Ascending aorta (tissue), 2 donors: ENCODE measurements around the gene NAV2. TPM values are rescaled to one million over a fixed set of nuclear protein-coding genes. Genes with fewer than 3 reads are reported as not detected.

Experiments
- DNase-seq, 2 donors: peaks; one replicate each; pipeline ENCODE4 v3.0.0-alpha.2; 2019; ENCODE audit warnings: low spot score in 2 of 2
- H3K27ac ChIP-seq, 2 donors: fragments of 200-600 bp; sonication (generic); one replicate each; pipeline ENCODE4 v1.5.1; 2016 to 2017; ENCODE audit warnings: mild to moderate bottlenecking in 1 of 2
- H3K27me3 ChIP-seq: fragments of 200-600 bp; sonication (generic); one replicate; pipeline ENCODE4 v1.5.1; 2017
- H3K36me3 ChIP-seq, 2 donors: fragments of 200-600 bp; sonication (generic); one replicate each; pipeline ENCODE4 v1.5.1; 2016
- H3K4me1 ChIP-seq, 2 donors: fragments of 200-600 bp; sonication (generic); one replicate each; pipeline ENCODE4 v1.5.1; 2016 to 2017; ENCODE audit warnings: mild to moderate bottlenecking in 1 of 2
- H3K4me3 ChIP-seq, 2 donors: fragments of 200-600 bp; sonication (generic); one replicate each; pipeline ENCODE4 v1.5.1; 2016 to 2017; ENCODE audit warnings: mild to moderate bottlenecking in 1 of 2
- H3K9me3 ChIP-seq, 2 donors: fragments of 200-600 bp; sonication (generic); one replicate each; pipeline ENCODE4 v1.5.1; 2016
- intact Hi-C: fragments of 100-400 bp; cut with DNase I; formaldehyde crosslinking; loops from one replicate; pipeline ENCODE4 v1.15.1; 2023
- total RNA-seq: library from RNA; depleted of rRNA; stranded (reverse); fragments of >200 nt; gene quantifications from one replicate; pipeline ENCODE4 v1.1.0, GENCODE V29; 2016
- TF ChIP-seq, protein P1 (sequence below), 3 experiments: fragments of 200-600 bp in 2 of 3; fragments of 450-650 bp in 1 of 3; sonication (generic) in 2 of 3; IDR thresholded peaks; one replicate each; pipeline ENCODE4 v1.5.1; 2016 to 2019; ENCODE audit warnings: antibody characterized with exemption in 3 of 3, mild to moderate bottlenecking in 1 of 3, moderate library complexity in 1 of 3

Gene NAV2
- total RNA-seq, 1 donor from 2014 or later: 62.6 TPM

DNA sequence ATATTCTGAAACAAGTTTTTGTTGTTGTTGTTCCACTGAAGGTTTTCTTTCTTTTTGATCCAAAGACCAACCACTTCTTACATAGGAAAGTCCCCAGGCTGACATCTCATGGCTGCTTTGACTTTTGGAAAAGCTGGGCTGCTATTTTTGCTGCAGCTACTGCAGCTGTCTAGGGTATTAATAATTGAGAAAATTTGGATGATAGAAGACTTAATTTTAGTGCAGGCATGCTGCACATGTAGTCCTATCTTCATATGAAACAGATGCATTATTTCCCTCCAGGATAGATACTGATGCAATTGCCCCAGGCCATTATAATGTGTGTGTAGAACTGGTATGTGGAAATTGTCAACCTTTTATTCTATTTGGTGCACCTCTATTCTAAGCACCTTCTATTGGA, 131.4 kb downstream of the NAV2 start:
- no peaks in the 10 kb centered on the region for H3K9me3 ChIP-seq
- DNase-seq: no peak
- peaks cover 0 to 42% of the 10 kb centered on the region in 2 donors for H3K4me1 ChIP-seq
- intact Hi-C loops: no loop called here
- TF ChIP-seq, protein P1, sequence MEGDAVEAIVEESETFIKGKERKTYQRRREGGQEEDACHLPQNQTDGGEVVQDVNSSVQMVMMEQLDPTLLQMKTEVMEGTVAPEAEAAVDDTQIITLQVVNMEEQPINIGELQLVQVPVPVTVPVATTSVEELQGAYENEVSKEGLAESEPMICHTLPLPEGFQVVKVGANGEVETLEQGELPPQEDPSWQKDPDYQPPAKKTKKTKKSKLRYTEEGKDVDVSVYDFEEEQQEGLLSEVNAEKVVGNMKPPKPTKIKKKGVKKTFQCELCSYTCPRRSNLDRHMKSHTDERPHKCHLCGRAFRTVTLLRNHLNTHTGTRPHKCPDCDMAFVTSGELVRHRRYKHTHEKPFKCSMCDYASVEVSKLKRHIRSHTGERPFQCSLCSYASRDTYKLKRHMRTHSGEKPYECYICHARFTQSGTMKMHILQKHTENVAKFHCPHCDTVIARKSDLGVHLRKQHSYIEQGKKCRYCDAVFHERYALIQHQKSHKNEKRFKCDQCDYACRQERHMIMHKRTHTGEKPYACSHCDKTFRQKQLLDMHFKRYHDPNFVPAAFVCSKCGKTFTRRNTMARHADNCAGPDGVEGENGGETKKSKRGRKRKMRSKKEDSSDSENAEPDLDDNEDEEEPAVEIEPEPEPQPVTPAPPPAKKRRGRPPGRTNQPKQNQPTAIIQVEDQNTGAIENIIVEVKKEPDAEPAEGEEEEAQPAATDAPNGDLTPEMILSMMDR (IDR thresholded peaks at IDR 0.05): no peak
- H3K4me3 ChIP-seq: no peak overlapping the region
- H3K27ac ChIP-seq: no peak overlapping the region
- H3K27me3 ChIP-seq: no peaks in the 10 kb centered on the region
- H3K36me3 ChIP-seq: peaks cover 10 to 59% of the 10 kb centered on the region in 2 donors

DNA sequence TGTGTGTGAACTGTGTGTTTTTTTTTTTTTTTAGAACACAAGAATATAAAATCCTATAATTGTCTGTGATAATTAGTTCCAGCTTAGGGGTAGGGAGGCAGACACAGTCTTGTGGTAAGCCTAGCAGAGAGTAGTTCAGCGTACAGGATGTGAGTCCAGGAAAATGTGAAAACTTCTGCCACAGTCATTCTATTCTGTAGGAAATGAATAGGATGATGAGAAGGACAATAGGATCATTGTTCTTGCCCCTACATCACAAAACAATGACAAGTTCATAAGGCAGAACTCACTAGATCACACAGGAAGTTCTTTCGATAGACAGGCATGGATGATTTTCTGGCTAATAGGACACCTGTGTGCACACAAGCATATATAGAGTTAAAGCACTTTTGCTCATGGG, 132.2 kb downstream of the NAV2 start:
- TF ChIP-seq, protein P1 (IDR thresholded peaks at IDR 0.05): no peak
- Histone ChIP-seq H3K36me3 (peaks cover 16 to 64% of the 10 kb centered on the region in 2 donors), H3K9me3 (no peaks in the 10 kb centered on the region), H3K27me3 (no peaks in the 10 kb centered on the region), H3K4me3 (no peak overlapping the region), H3K27ac (no peak overlapping the region), H3K4me1 (peaks cover 0 to 42% of the 10 kb centered on the region in 2 donors)
- intact Hi-C loops: no loop called here
- no peak for DNase-seq

GRCh38 chr11:19845626-19846025, 133.0 kb downstream of the NAV2 start:
- Histone ChIP-seq H3K27ac (no peak overlapping the region), H3K4me3 (no peak overlapping the region), H3K4me1 (peaks cover 0 to 41% of the 10 kb centered on the region in 2 donors), H3K27me3 (no peaks in the 10 kb centered on the region), H3K36me3 (peaks cover 17 to 70% of the 10 kb centered on the region in 2 donors), H3K9me3 (no peaks in the 10 kb centered on the region)
- no peak for DNase-seq
- intact Hi-C loops: no loop called here
- TF ChIP-seq, protein P1 (IDR thresholded peaks at IDR 0.05): no peak

DNA sequence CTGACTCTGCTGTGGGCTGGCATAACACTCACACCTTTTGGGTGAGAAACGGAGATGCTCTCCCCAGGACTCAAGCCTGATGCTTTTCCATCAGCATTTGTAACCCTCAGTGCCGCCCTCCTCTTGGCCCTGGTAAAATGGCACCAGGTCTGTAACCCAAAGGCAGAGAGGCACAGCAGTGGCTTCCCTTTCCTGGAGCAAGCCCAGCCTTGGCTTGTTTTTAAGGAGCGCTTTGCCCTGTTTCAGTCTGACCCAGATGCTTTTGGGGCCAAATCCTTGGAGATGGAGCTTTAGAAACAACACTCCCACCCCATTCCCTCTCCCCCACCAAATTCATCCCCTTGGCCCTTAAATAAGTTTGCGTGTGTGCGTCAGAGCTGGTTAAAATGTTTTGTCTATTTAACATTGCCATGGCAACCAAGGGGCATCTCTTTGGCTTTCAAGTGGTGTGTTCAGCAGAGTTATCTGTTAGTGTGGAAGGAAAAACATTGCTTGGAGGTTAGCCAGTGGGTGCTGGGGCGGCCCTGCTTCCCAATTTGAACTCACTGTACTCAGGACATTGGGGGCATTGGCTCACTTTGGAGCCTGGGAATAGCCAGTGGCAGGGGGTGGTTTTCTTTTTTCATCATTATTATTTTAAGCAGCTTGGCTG, 134.1 kb downstream of the NAV2 start:
- H3K9me3 ChIP-seq: no peaks in the 10 kb centered on the region
- H3K4me1 ChIP-seq: peaks cover 0 to 38% of the 10 kb centered on the region in 2 donors
- H3K27ac ChIP-seq: no peak overlapping the region
- no peak overlapping the region for H3K4me3 ChIP-seq
- H3K36me3 ChIP-seq: peaks cover 23 to 70% of the 10 kb centered on the region in 2 donors
- no peak for DNase-seq
- TF ChIP-seq, protein P1 (IDR thresholded peaks at IDR 0.05): no peak
- no peaks in the 10 kb centered on the region for H3K27me3 ChIP-seq
- intact Hi-C loops: no loop called here

- intact Hi-C loops: no loop called here
- Histone ChIP-seq H3K9me3 (no peaks in the 10 kb centered on the region), H3K4me1 (peaks cover 0 to 33% of the 10 kb centered on the region in 2 donors), H3K36me3 (peaks cover 13 to 65% of the 10 kb centered on the region in 2 donors), H3K27ac (no peak overlapping the region), H3K27me3 (no peaks in the 10 kb centered on the region), H3K4me3 (no peak overlapping the region)
- TF ChIP-seq, protein P1 (IDR thresholded peaks at IDR 0.05): no peak
- no peak for DNase-seq
These were observed 135.6 kb downstream of the NAV2 start for GRCh38 chr11:19848219-19848618.
